ENCODE results near the gene HOXB2. TPM values are rescaled to one million over a fixed set of nuclear protein-coding genes. Genes with fewer than 3 reads are reported as not detected.

The HOXB2 gene
- total RNA-seq, 1 donor from 2014 or later = not detected

GRCh38 chr17:48575673-48576478 lies 31.0 kb upstream of the HOXB2 start:
- no peaks in the 10 kb centered on the region for H3K36me3 ChIP-seq
- H3K4me2 ChIP-seq = no peak overlapping the region
- H3K4me3 ChIP-seq = no peak overlapping the region
- H3K27me3 ChIP-seq = peaks cover 100% of the 10 kb centered on the region
- Mint-ChIP-seq H3K27ac (no peak overlapping the region), H3K4me3 (no peak overlapping the region), H3K9me3 (peaks cover 10% of the 10 kb centered on the region), H3K27me3 (ENCODE audit: insufficient read depth, low read depth) (peaks cover 82% of the 10 kb centered on the region), H3K4me1 (no peaks in the 10 kb centered on the region), H3K36me3 (no peaks in the 10 kb centered on the region)
- no peak overlapping the region for H2AFZ ChIP-seq (replicated peaks)
- no peak overlapping the region for H3K9ac ChIP-seq
- H3F3A ChIP-seq (ENCODE audit: low read depth) = peaks cover 4% of the 10 kb centered on the region
- TF ChIP-seq EZH2phosphoT487 (IDR thresholded peaks at IDR 0.05) (no peak), EZH2 (IDR thresholded peaks at IDR 0.05) (no peak)
- TF ChIP-seq, protein P1, sequence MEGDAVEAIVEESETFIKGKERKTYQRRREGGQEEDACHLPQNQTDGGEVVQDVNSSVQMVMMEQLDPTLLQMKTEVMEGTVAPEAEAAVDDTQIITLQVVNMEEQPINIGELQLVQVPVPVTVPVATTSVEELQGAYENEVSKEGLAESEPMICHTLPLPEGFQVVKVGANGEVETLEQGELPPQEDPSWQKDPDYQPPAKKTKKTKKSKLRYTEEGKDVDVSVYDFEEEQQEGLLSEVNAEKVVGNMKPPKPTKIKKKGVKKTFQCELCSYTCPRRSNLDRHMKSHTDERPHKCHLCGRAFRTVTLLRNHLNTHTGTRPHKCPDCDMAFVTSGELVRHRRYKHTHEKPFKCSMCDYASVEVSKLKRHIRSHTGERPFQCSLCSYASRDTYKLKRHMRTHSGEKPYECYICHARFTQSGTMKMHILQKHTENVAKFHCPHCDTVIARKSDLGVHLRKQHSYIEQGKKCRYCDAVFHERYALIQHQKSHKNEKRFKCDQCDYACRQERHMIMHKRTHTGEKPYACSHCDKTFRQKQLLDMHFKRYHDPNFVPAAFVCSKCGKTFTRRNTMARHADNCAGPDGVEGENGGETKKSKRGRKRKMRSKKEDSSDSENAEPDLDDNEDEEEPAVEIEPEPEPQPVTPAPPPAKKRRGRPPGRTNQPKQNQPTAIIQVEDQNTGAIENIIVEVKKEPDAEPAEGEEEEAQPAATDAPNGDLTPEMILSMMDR (IDR thresholded peaks at IDR 0.05) = no peak
- no peaks in the 10 kb centered on the region for H3K4me1 ChIP-seq
- H3K27ac ChIP-seq = no peak overlapping the region
- peak; percentile 52 for DNase-seq (ENCODE audit: low spot score)
- H4K20me1 ChIP-seq (ENCODE audit: low read depth) = peaks cover 94% of the 10 kb centered on the region
- no peaks in the 10 kb centered on the region for H3K9me3 ChIP-seq (ENCODE audit: low read depth)
- no peaks in the 10 kb centered on the region for H3K79me2 ChIP-seq (ENCODE audit: low read depth)

DNA sequence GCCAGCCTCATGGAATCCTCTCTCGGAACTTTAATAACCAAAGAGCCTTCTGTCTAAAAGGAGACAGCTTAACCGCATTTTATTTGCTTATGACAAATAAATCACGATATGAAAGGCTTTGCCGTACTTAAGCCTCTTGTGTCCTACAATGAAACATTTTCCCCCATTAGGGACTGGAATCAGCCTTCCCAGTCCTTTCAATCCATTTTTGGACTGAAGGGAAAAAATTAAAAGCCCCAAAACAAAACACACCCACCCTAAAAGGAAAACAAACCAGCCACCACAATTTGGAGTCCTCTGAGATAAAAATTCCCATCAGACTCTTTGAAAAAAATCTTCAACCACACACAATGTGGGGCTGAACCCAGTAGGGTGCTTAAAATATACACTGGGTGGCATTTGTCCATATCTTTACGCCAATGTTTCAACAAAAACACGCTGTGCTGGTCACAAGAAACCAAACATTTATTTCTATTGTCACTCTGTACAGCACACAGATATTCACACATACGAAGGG lies 30.2 kb upstream of the HOXB2 start:
- no peak overlapping the region for H3K4me2 ChIP-seq

DNA sequence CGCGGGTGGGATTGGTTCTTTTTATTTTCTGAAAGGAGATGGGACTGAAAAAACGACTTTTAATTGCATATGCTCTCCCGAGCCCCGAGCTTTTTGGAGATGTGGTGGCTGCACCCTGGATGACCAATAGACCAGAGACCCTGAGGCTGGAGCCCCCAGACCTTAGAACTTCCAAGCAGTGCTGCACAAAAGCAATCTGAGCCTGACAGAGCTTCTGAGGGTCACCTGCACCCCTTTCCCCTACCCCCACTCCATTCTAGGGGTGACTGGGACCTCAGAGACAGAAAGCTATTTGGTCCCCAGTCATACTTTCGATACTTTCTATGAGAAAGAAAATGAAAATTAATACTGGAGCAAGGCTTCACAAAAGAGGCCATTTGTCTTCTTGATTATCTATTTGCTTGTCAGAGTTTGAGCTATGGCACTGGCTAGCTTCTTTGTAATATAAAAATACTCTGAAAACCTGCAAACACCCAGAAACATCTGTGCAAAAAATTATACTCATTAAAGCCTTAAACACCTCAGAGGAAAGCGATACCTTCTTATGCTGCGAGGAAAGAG lies 29.7 kb upstream of the HOXB2 start:
- TF ChIP-seq EZH2phosphoT487 (IDR thresholded peaks at IDR 0.05) (peak; percentile 34), EZH2 (IDR thresholded peaks at IDR 0.05) (peak; percentile 55)
- TF ChIP-seq, protein P1 (IDR thresholded peaks at IDR 0.05) = no peak
- H2AFZ ChIP-seq (replicated peaks) = no peak overlapping the region
- no peak for DNase-seq (ENCODE audit: low spot score)
- H3K4me1 Mint-ChIP-seq = no peaks in the 10 kb centered on the region
- no peaks in the 10 kb centered on the region for H3K4me1 ChIP-seq
- peaks cover 100% of the 10 kb centered on the region for H3K27me3 ChIP-seq
- H3K4me3 Mint-ChIP-seq = no peak overlapping the region
- H3K36me3 Mint-ChIP-seq = no peaks in the 10 kb centered on the region
- H3K27ac Mint-ChIP-seq = no peak overlapping the region
- H3K4me3 ChIP-seq = no peak overlapping the region
- peaks cover 4% of the 10 kb centered on the region for H3F3A ChIP-seq (ENCODE audit: low read depth)
- no peak overlapping the region for H3K27ac ChIP-seq
- no peaks in the 10 kb centered on the region for H3K36me3 ChIP-seq
- peaks cover 94% of the 10 kb centered on the region for H4K20me1 ChIP-seq (ENCODE audit: low read depth)
- H3K79me2 ChIP-seq (ENCODE audit: low read depth) = no peaks in the 10 kb centered on the region
- H3K4me2 ChIP-seq = no peak overlapping the region
- no peaks in the 10 kb centered on the region for H3K9me3 ChIP-seq (ENCODE audit: low read depth)
- H3K9ac ChIP-seq = no peak overlapping the region
- peaks cover 70% of the 10 kb centered on the region for H3K27me3 Mint-ChIP-seq (ENCODE audit: insufficient read depth, low read depth)
- H3K9me3 Mint-ChIP-seq = peaks cover 9% of the 10 kb centered on the region

More for the DNA sequence above, 30.2 kb upstream of the HOXB2 start:
- Mint-ChIP-seq H3K27me3 (ENCODE audit: insufficient read depth, low read depth) (peaks cover 75% of the 10 kb centered on the region), H3K27ac (no peak overlapping the region), H3K4me1 (no peaks in the 10 kb centered on the region), H3K36me3 (no peaks in the 10 kb centered on the region), H3K4me3 (no peak overlapping the region), H3K9me3 (peaks cover 9% of the 10 kb centered on the region)
- H2AFZ ChIP-seq (replicated peaks) = no peak overlapping the region
- no peak for DNase-seq (ENCODE audit: low spot score)
- H3K9me3 ChIP-seq (ENCODE audit: low read depth) = no peaks in the 10 kb centered on the region
- peaks cover 94% of the 10 kb centered on the region for H4K20me1 ChIP-seq (ENCODE audit: low read depth)
- peaks cover 100% of the 10 kb centered on the region for H3K27me3 ChIP-seq
- H3K4me3 ChIP-seq = no peak overlapping the region
- peaks cover 4% of the 10 kb centered on the region for H3F3A ChIP-seq (ENCODE audit: low read depth)
- no peaks in the 10 kb centered on the region for H3K4me1 ChIP-seq
- no peak overlapping the region for H3K27ac ChIP-seq
- no peak overlapping the region for H3K9ac ChIP-seq
- no peaks in the 10 kb centered on the region for H3K36me3 ChIP-seq
- TF ChIP-seq EZH2 (IDR thresholded peaks at IDR 0.05) (no peak), EZH2phosphoT487 (IDR thresholded peaks at IDR 0.05) (no peak)
- TF ChIP-seq, protein P1 (IDR thresholded peaks at IDR 0.05) = no peak
- H3K79me2 ChIP-seq (ENCODE audit: low read depth) = no peaks in the 10 kb centered on the region

Data from neural progenitor cell (in vitro differentiated cells).